GM23338 (cell line): ENCODE data around the gene ELFN2. TPM values are rescaled to one million over a fixed set of nuclear protein-coding genes. Genes with fewer than 3 reads are reported as not detected.

Source experiments
- ATAC-seq: fragments of 200-7000 bp; cut with Tn5 transposase; 3 replicates; pipeline ENCODE4 v1.9.1; 2020
- DNase-seq: peaks from one replicate; pipeline ENCODE4 v3.0.0-alpha.2; 2015; ENCODE audit warnings: low spot score
- H2AFZ ChIP-seq: fragments of 200-600 bp; sonication (generic); 2 replicates; pipeline ENCODE4 v1.8.0; 2016; ENCODE audit warnings: antibody characterized with exemption, mild to moderate bottlenecking, moderate library complexity
- H3F3A ChIP-seq: fragments of 200-600 bp; sonication (generic); replicated peaks from 2 replicates; pipeline ENCODE4 v1.8.0; 2017; ENCODE audit warnings: antibody characterized with exemption, mixed run types, low read depth
- H3K27ac ChIP-seq: fragments of 200-600 bp; sonication (generic); 2 replicates; pipeline ENCODE4 v1.6.1; 2016; ENCODE audit warnings: low read depth
- H3K27me3 ChIP-seq: fragments of 200-600 bp; sonication (generic); 2 replicates; pipeline ENCODE4 v1.8.0; 2016; ENCODE audit warnings: mild to moderate bottlenecking, mixed run types, moderate library complexity; ENCODE audit not compliant: insufficient read depth
- H3K36me3 ChIP-seq: fragments of 200-600 bp; sonication (generic); 2 replicates; pipeline ENCODE4 v1.8.0; 2016; ENCODE audit warnings: mild to moderate bottlenecking; ENCODE audit not compliant: insufficient read depth
- H3K4me1 ChIP-seq: fragments of 200-600 bp; sonication (generic); 2 replicates; pipeline ENCODE4 v1.8.0; 2016; ENCODE audit warnings: mild to moderate bottlenecking, moderate library complexity; ENCODE audit not compliant: insufficient read depth
- H3K4me2 ChIP-seq: fragments of 200-600 bp; sonication (generic); 2 replicates; pipeline ENCODE4 v1.7.1; 2017; ENCODE audit warnings: mixed run types
- H3K4me3 ChIP-seq: fragments of 200-600 bp; sonication (generic); 2 replicates; pipeline ENCODE4 v1.6.1; 2016; ENCODE audit warnings: mixed run types
- H3K79me2 ChIP-seq: fragments of 200-600 bp; sonication (generic); replicated peaks from 2 replicates; pipeline ENCODE4 v1.8.0; 2017; ENCODE audit warnings: mild to moderate bottlenecking; ENCODE audit not compliant: insufficient read depth
- H3K9me2 ChIP-seq: fragments of 200-600 bp; sonication (generic); 2 replicates; pipeline ENCODE4 v1.8.0; 2017; ENCODE audit not compliant: insufficient read depth
- H4K20me1 ChIP-seq: fragments of 200-600 bp; sonication (generic); replicated peaks from 2 replicates; pipeline ENCODE4 v1.8.0; 2017; ENCODE audit warnings: mild to moderate bottlenecking; ENCODE audit not compliant: insufficient read depth
- H3K27ac Mint-ChIP-seq: 2 replicates; pipeline ENCODE4 v1.8.0; 2020; ENCODE audit warnings: inconsistent platforms, mild to moderate bottlenecking, moderate library complexity, mixed read lengths
- H3K27me3 Mint-ChIP-seq: 3 replicates; pipeline ENCODE4 v1.8.0; 2022; ENCODE audit warnings: low read depth, mild to moderate bottlenecking, moderate library complexity, mixed read lengths, inconsistent platforms; ENCODE audit not compliant: insufficient read depth, poor library complexity
- H3K36me3 Mint-ChIP-seq: 3 replicates; pipeline ENCODE4 v1.8.0; 2021; ENCODE audit warnings: low read depth, mild to moderate bottlenecking, inconsistent platforms, moderate library complexity, mixed read lengths
- H3K4me1 Mint-ChIP-seq: 3 replicates; pipeline ENCODE4 v1.8.0; 2020; ENCODE audit warnings: mild to moderate bottlenecking, inconsistent platforms, mixed read lengths
- H3K4me3 Mint-ChIP-seq: 3 replicates; pipeline ENCODE4 v1.8.0; 2021; ENCODE audit warnings: moderate library complexity, mild to moderate bottlenecking, inconsistent platforms, mixed read lengths
- H3K9me3 Mint-ChIP-seq: 3 replicates; pipeline ENCODE4 v1.8.0; 2020; ENCODE audit warnings: moderate library complexity, mild to moderate bottlenecking, inconsistent platforms, mixed read lengths
- CREB1 ChIP-seq: fragments of 250-450 bp; sonication (Bioruptor Pico); IDR thresholded peaks from 2 replicates; pipeline ENCODE4 v1.5.0; 2020; ENCODE audit warnings: low read depth, mild to moderate bottlenecking, moderate library complexity
- NANOG ChIP-seq: IDR thresholded peaks from 2 replicates; pipeline ENCODE4 v1.6.1; 2016; ENCODE audit warnings: antibody characterized with exemption, borderline replicate concordance
- POLR2AphosphoS5 ChIP-seq: IDR thresholded peaks from 2 replicates; pipeline ENCODE4 v1.6.1; 2016; ENCODE audit warnings: antibody characterized with exemption, low read depth
- STAT1 ChIP-seq: IDR thresholded peaks from one replicate; pipeline ENCODE4 v1.6.1; 2016; ENCODE audit warnings: antibody characterized with exemption; ENCODE audit not compliant: unreplicated experiment
- ZNF462 ChIP-seq: fragments of 250-450 bp; sonication (Bioruptor Pico); IDR thresholded peaks from 2 replicates; pipeline ENCODE4 v1.5.0; 2020; ENCODE audit warnings: mild to moderate bottlenecking, moderate library complexity
- polyA plus RNA-seq: library from polyadenylated mRNA; unstranded; fragments of >200 nt; fragmentation: Nextera tagmentation; extraction: Ambion mirVana; gene quantifications from 2 replicates; pipeline ENCODE4 v1.2.1, GENCODE V29; 2016
- total RNA-seq: library from RNA; depleted of rRNA; stranded (reverse); fragments of >200 nt; shearing (Covaris generic); gene quantifications from 2 replicates; pipeline ENCODE4 v1.2.3, GENCODE V29; 2014
- TF ChIP-seq, protein P1 (sequence below), 2 experiments: fragments of 200-600 bp in 1 of 2; sonication (generic) in 1 of 2; conservative IDR thresholded peaks; 2 replicates each; pipeline versions ENCODE4 v1.5.1 to v1.6.1; 2016 to 2017; ENCODE audit warnings: antibody characterized with exemption in 2 of 2, low read depth in 2 of 2, mild to moderate bottlenecking in 2 of 2, moderate library complexity in 1 of 2
- TF ChIP-seq, protein P2 (sequence below): IDR thresholded peaks from 2 replicates; pipeline ENCODE4 v1.6.1; 2016; ENCODE audit warnings: antibody characterized with exemption

ELFN2 gene
- total and polyA plus RNA-seq, 2 experiments from 2014 or later = 0.18 to 0.35 TPM

DNA sequence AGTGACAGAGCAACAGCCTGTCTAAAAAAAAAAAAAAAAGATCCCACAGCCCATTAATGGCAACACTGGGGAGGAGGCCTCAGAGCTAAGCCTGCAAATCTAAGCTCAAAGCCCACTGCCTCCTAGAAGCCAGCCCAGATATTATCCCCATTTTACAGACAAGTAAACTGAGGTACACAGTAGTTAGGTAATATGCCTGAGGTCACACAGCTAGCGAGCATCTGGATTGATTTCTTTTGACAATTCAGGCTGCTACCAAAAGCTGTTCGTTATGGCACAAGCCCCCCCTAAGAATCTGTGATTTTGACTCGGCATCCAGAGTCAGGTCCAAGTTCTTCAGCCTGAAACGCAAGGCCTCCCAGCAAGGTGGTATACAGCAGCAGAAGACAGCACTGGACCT lies 13.7 kb downstream of the ELFN2 start:
- Histone ChIP-seq H2AFZ (no peak overlapping the region), H3K4me1 (no peaks in the 10 kb centered on the region), H3F3A (no peaks in the 10 kb centered on the region), H3K4me2 (no peak overlapping the region), H3K36me3 (no peaks in the 10 kb centered on the region), H3K79me2 (no peaks in the 10 kb centered on the region), H3K27ac (no peak overlapping the region), H3K9me2 (no peaks in the 10 kb centered on the region), H3K27me3 (no peaks in the 10 kb centered on the region), H4K20me1 (no peaks in the 10 kb centered on the region), H3K4me3 (no peak overlapping the region)
- H3K4me3 Mint-ChIP-seq = no peak overlapping the region
- ATAC-seq (no peak), DNase-seq (no peak)
- H3K36me3 Mint-ChIP-seq = no peaks in the 10 kb centered on the region
- H3K27me3 Mint-ChIP-seq = peaks cover 11% of the 10 kb centered on the region
- peaks cover 19% of the 10 kb centered on the region for H3K4me1 Mint-ChIP-seq
- no peak overlapping the region for H3K27ac Mint-ChIP-seq
- no peaks in the 10 kb centered on the region for H3K9me3 Mint-ChIP-seq
- TF ChIP-seq, protein P1, sequence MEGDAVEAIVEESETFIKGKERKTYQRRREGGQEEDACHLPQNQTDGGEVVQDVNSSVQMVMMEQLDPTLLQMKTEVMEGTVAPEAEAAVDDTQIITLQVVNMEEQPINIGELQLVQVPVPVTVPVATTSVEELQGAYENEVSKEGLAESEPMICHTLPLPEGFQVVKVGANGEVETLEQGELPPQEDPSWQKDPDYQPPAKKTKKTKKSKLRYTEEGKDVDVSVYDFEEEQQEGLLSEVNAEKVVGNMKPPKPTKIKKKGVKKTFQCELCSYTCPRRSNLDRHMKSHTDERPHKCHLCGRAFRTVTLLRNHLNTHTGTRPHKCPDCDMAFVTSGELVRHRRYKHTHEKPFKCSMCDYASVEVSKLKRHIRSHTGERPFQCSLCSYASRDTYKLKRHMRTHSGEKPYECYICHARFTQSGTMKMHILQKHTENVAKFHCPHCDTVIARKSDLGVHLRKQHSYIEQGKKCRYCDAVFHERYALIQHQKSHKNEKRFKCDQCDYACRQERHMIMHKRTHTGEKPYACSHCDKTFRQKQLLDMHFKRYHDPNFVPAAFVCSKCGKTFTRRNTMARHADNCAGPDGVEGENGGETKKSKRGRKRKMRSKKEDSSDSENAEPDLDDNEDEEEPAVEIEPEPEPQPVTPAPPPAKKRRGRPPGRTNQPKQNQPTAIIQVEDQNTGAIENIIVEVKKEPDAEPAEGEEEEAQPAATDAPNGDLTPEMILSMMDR (conservative IDR thresholded peaks at IDR 0.05; ENCODE audit: low read depth in 2 of 2) = no peak
- TF ChIP-seq CREB1 (CRISPR knock-in tag) = no peak

DNA sequence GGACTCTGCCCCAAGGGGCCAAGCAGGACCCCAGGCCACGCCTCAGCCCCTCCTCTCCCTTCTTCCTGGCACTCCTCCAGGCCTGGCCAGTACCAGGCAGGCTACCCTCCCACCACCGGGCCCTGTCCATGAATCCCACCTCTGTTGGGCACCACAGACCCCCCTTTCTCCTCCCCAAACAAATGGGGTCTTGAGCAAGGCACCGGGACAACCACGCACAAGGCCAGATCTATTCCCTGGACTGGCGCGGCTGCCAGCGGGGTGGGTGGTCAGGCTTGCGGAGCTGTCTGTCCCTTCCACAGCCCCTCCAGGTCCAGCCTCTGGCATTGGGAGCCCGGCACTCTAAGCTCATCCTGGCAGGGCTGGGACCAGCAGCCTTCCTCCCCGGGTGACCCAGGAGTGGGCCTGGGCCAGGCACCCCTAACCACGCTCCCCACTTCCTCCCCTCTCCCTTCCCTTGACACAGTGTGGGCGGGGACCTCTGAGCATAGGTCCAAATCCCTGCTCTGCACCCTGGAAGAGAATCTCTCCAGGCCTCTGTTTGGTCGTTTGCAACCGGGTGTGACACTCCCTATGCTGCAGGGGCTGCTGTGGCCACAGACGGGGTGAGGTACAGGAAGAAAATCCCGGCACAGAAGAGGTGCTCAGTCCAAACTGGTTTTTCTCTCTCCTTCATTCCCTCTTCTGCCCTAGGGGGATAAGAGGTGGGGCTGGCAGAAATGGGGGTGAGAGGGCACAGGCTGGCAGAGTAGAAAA lies 14.6 kb downstream of the ELFN2 start:
- no peak overlapping the region for H3K4me3 Mint-ChIP-seq
- H3K4me3 ChIP-seq = no peak overlapping the region
- no peaks in the 10 kb centered on the region for H3K27me3 ChIP-seq
- no peak for TF ChIP-seq STAT1
- H3K9me3 Mint-ChIP-seq = no peaks in the 10 kb centered on the region
- H3K27ac ChIP-seq = no peak overlapping the region
- H3K79me2 ChIP-seq = no peaks in the 10 kb centered on the region
- no peak overlapping the region for H3K27ac Mint-ChIP-seq
- H4K20me1 ChIP-seq = no peaks in the 10 kb centered on the region
- no peaks in the 10 kb centered on the region for H3K36me3 ChIP-seq
- no peaks in the 10 kb centered on the region for H3K4me1 ChIP-seq
- H3F3A ChIP-seq = no peaks in the 10 kb centered on the region
- no peaks in the 10 kb centered on the region for H3K36me3 Mint-ChIP-seq
- no peak overlapping the region for H2AFZ ChIP-seq
- DNase-seq (no peak), ATAC-seq (no peak)
- H3K27me3 Mint-ChIP-seq = peaks cover 5% of the 10 kb centered on the region
- no peaks in the 10 kb centered on the region for H3K9me2 ChIP-seq
- no peak overlapping the region for H3K4me2 ChIP-seq
- H3K4me1 Mint-ChIP-seq = peaks cover 12% of the 10 kb centered on the region

- Histone ChIP-seq H3K27ac (no peak overlapping the region), H3K79me2 (no peaks in the 10 kb centered on the region), H3K4me3 (no peak overlapping the region), H2AFZ (no peak overlapping the region), H4K20me1 (no peaks in the 10 kb centered on the region), H3F3A (no peaks in the 10 kb centered on the region), H3K4me2 (no peak overlapping the region), H3K36me3 (no peaks in the 10 kb centered on the region), H3K9me2 (no peaks in the 10 kb centered on the region), H3K27me3 (no peaks in the 10 kb centered on the region), H3K4me1 (no peaks in the 10 kb centered on the region)
- ATAC-seq (no peak), DNase-seq (no peak)
- H3K4me1 Mint-ChIP-seq = peaks cover 6% of the 10 kb centered on the region
- H3K4me3 Mint-ChIP-seq = no peak overlapping the region; the same call in 2 of the 3 replicates
- no peaks in the 10 kb centered on the region for H3K36me3 Mint-ChIP-seq
- H3K27me3 Mint-ChIP-seq = peaks cover 3% of the 10 kb centered on the region
- H3K27ac Mint-ChIP-seq = no peak overlapping the region
- H3K9me3 Mint-ChIP-seq = no peaks in the 10 kb centered on the region
- TF ChIP-seq, protein P2, sequence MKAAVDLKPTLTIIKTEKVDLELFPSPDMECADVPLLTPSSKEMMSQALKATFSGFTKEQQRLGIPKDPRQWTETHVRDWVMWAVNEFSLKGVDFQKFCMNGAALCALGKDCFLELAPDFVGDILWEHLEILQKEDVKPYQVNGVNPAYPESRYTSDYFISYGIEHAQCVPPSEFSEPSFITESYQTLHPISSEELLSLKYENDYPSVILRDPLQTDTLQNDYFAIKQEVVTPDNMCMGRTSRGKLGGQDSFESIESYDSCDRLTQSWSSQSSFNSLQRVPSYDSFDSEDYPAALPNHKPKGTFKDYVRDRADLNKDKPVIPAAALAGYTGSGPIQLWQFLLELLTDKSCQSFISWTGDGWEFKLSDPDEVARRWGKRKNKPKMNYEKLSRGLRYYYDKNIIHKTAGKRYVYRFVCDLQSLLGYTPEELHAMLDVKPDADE = no peak
- no peak for TF ChIP-seq STAT1
- no peak for TF ChIP-seq POLR2AphosphoS5
- no peak for TF ChIP-seq ZNF462 (CRISPR knock-in tag)
- no peak for TF ChIP-seq NANOG
These were observed 15.6 kb downstream of the ELFN2 start for GRCh38 chr22:37411655-37412054.
